Parathyroid adenoma (tissue), 2 donors: ENCODE data around the gene MAGI3.

Experiments used
- H2AFZ ChIP-seq: fragments of 300-600 bp; sonication (generic); one replicate; pipeline ENCODE4 v1.7.0; 2017; ENCODE audit warnings: antibody characterized with exemption, mild to moderate bottlenecking
- H3K27ac ChIP-seq: fragments of 300-600 bp; sonication (generic); one replicate; pipeline ENCODE4 v1.7.0; 2017
- H3K27me3 ChIP-seq: fragments of 300-600 bp; sonication (generic); one replicate; pipeline ENCODE4 v1.7.0; 2017; ENCODE audit warnings: low read length; ENCODE audit not compliant: control insufficient read depth, insufficient read depth
- H3K36me3 ChIP-seq: fragments of 300-600 bp; sonication (generic); one replicate; pipeline ENCODE4 v1.7.0; 2017; ENCODE audit warnings: low read length; ENCODE audit not compliant: control insufficient read depth, insufficient read depth
- H3K4me1 ChIP-seq: fragments of 300-600 bp; sonication (generic); one replicate; pipeline ENCODE4 v1.7.0; 2017; ENCODE audit warnings: control low read depth
- H3K4me2 ChIP-seq: fragments of 300-600 bp; sonication (generic); one replicate; pipeline ENCODE4 v1.7.0; 2017; ENCODE audit warnings: low read length
- H3K4me3 ChIP-seq: fragments of 300-600 bp; sonication (generic); one replicate; pipeline ENCODE4 v1.7.0; 2017; ENCODE audit warnings: low read depth, low read length
- H3K79me2 ChIP-seq: fragments of 300-600 bp; sonication (generic); one replicate; pipeline ENCODE4 v1.7.0; 2017; ENCODE audit warnings: control low read depth
- H3K9ac ChIP-seq: fragments of 300-600 bp; sonication (generic); one replicate; pipeline ENCODE4 v1.7.0; 2017; ENCODE audit warnings: mild to moderate bottlenecking
- H3K9me3 ChIP-seq: fragments of 300-600 bp; sonication (generic); one replicate; pipeline ENCODE4 v1.7.0; 2017; ENCODE audit warnings: low read length; ENCODE audit not compliant: control insufficient read depth
- TF ChIP-seq, protein P1 (sequence below): fragments of 300-600 bp; sonication (generic); IDR thresholded peaks from one replicate; pipeline ENCODE4 v1.7.0; 2017; ENCODE audit warnings: antibody characterized with exemption, mild to moderate bottlenecking
- donor health status: primary hyperparathyroidism.

Gene MAGI3

DNA sequence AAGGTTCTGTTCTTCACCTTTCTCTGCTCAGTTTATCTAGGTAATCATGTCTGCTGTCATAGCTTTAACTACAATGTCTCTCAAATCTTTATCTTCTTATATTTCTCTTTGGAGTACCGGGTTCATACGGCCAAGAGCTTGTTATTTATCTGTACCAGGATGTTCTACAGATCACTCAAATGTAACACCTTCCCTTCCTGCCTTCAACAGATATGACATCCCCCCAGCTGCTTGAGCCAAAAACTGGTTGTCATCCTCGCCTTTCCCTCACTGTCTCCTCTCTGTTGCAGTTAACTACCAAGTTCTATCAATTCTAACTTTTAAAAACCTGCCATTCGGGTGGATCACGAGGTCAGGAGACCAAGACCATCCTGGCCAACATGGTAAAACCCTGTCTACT, 220.1 kb downstream of the MAGI3 start:
- Histone ChIP-seq H3K4me2 (no peak overlapping the region), H3K4me1 (no peaks in the 10 kb centered on the region), H3K36me3 (no peaks in the 10 kb centered on the region), H3K9ac (no peak overlapping the region), H3K27me3 (no peaks in the 10 kb centered on the region), H3K79me2 (no peaks in the 10 kb centered on the region), H3K27ac (no peak overlapping the region), H2AFZ (no peak overlapping the region), H3K9me3 (no peaks in the 10 kb centered on the region), H3K4me3 (no peak overlapping the region)
- TF ChIP-seq, protein P1, sequence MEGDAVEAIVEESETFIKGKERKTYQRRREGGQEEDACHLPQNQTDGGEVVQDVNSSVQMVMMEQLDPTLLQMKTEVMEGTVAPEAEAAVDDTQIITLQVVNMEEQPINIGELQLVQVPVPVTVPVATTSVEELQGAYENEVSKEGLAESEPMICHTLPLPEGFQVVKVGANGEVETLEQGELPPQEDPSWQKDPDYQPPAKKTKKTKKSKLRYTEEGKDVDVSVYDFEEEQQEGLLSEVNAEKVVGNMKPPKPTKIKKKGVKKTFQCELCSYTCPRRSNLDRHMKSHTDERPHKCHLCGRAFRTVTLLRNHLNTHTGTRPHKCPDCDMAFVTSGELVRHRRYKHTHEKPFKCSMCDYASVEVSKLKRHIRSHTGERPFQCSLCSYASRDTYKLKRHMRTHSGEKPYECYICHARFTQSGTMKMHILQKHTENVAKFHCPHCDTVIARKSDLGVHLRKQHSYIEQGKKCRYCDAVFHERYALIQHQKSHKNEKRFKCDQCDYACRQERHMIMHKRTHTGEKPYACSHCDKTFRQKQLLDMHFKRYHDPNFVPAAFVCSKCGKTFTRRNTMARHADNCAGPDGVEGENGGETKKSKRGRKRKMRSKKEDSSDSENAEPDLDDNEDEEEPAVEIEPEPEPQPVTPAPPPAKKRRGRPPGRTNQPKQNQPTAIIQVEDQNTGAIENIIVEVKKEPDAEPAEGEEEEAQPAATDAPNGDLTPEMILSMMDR, result no peak

DNA sequence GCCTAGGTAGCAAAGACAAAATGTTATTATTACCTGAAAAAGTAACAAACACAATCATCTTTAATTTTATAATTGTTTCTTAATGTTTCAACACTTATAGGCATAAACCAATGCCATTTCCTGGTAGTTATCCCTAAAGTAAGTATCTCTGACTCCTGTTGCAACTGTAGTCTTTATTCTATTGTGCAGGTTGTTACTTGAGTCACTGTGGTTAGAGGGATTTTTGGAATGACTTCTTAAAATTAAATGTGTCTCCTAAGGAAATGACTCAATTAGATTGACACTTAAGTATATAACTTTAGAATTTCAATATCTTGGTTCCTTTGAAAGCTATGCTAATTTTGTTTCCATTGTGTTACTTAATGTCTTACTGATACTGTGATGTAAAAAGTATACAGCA, 225.1 kb downstream of the MAGI3 start:
- H3K27ac ChIP-seq, result no peak overlapping the region
- no peaks in the 10 kb centered on the region for H3K36me3 ChIP-seq
- H3K9me3 ChIP-seq, result no peaks in the 10 kb centered on the region
- H3K4me1 ChIP-seq, result no peaks in the 10 kb centered on the region
- no peaks in the 10 kb centered on the region for H3K79me2 ChIP-seq
- H3K4me3 ChIP-seq, result no peak overlapping the region
- H2AFZ ChIP-seq, result no peak overlapping the region
- H3K27me3 ChIP-seq, result no peaks in the 10 kb centered on the region
- TF ChIP-seq, protein P1, result no peak
- no peak overlapping the region for H3K9ac ChIP-seq
- H3K4me2 ChIP-seq, result no peak overlapping the region

DNA sequence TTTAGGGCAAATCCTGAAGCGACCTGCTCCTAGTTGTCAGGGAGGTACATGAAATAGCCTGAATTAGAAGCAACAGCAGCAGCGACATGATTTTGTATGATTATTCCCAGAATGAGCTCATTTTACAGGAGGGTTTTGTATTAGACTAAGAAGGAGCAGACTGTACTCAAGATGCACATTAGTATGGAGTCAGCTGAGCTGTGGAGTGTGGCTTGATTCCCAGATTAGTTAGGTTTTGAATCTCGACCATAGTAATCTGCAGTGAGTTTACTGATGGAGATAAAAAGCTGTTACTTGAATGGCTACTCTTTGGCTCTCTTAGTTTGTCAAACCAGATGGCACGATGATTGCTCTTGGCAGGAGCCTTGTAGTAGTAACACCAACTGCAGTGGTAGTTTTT, 225.8 kb downstream of the MAGI3 start:
- no peak overlapping the region for H3K27ac ChIP-seq
- no peaks in the 10 kb centered on the region for H3K4me1 ChIP-seq
- no peaks in the 10 kb centered on the region for H3K36me3 ChIP-seq
- TF ChIP-seq, protein P1, result no peak
- no peaks in the 10 kb centered on the region for H3K9me3 ChIP-seq
- no peak overlapping the region for H3K4me3 ChIP-seq
- H3K9ac ChIP-seq, result no peak overlapping the region
- no peak overlapping the region for H2AFZ ChIP-seq
- no peaks in the 10 kb centered on the region for H3K79me2 ChIP-seq
- no peaks in the 10 kb centered on the region for H3K27me3 ChIP-seq
- H3K4me2 ChIP-seq, result no peak overlapping the region

DNA sequence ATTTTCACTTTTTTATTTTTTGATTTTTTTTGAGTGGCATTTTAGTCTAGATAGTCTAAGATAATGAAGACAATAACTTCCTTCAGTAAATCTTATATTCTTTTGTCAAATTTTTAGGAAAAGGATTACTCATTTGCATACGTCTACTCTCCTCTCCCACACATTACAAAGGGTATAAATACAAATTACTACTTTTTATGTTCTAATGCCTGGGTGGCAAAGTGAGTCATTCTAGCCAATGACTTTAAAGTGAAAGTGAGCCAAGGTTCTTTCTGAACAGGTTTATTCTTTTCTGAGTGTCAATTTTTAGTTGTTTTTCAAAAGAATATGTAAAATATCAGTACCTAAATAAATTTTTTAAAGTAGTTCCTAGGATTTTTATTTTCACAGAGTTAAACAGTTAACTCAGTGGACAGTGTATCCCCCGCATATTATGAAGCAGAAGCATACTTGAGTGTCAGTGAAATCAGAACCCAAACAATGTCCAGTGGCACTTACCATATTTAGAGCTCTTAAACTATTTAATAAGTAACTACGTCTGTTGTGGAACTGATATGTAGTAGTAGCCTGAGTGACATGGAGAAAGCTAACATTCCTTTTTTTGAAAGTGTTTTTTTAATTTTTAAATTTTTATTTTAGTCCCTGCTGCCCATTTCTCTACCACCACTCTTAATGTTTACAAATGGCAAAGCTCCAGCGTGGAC, 227.3 kb downstream of the MAGI3 start:
- H3K9me3 ChIP-seq, result no peaks in the 10 kb centered on the region
- H3K36me3 ChIP-seq, result no peaks in the 10 kb centered on the region
- no peak overlapping the region for H3K4me3 ChIP-seq
- no peaks in the 10 kb centered on the region for H3K79me2 ChIP-seq
- no peak overlapping the region for H2AFZ ChIP-seq
- TF ChIP-seq, protein P1, result no peak
- no peak overlapping the region for H3K27ac ChIP-seq
- H3K27me3 ChIP-seq, result no peaks in the 10 kb centered on the region
- H3K9ac ChIP-seq, result no peak overlapping the region
- H3K4me1 ChIP-seq, result no peaks in the 10 kb centered on the region
- no peak overlapping the region for H3K4me2 ChIP-seq

DNA sequence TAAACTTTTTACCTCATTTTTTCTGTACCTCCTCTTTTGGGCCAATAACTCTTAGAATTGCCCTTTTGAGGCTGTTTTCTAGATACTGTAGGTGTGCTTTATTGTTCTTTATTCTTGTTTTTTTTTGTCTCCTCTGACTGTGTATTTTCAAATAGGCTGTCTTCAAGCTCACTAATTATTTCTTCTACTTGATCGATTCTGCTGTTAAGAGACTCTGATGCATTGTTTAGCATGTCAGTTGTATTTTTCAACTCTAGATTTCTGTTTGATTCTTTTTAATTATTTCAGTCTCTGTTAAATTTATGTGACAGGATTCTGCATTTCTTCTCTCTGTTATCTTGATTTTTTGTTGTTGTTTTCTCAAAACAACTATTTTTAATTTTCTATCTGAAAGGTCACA, 238.7 kb downstream of the MAGI3 start:
- no peaks in the 10 kb centered on the region for H3K27me3 ChIP-seq
- no peak overlapping the region for H3K4me2 ChIP-seq
- no peak overlapping the region for H2AFZ ChIP-seq
- H3K4me3 ChIP-seq, result no peak overlapping the region
- TF ChIP-seq, protein P1, result no peak
- H3K27ac ChIP-seq, result no peak overlapping the region
- H3K36me3 ChIP-seq, result no peaks in the 10 kb centered on the region
- no peaks in the 10 kb centered on the region for H3K79me2 ChIP-seq
- no peak overlapping the region for H3K9ac ChIP-seq
- no peaks in the 10 kb centered on the region for H3K4me1 ChIP-seq
- H3K9me3 ChIP-seq, result no peaks in the 10 kb centered on the region
